ENCODE data around the gene SLC16A3.

Gene SLC16A3

DNA sequence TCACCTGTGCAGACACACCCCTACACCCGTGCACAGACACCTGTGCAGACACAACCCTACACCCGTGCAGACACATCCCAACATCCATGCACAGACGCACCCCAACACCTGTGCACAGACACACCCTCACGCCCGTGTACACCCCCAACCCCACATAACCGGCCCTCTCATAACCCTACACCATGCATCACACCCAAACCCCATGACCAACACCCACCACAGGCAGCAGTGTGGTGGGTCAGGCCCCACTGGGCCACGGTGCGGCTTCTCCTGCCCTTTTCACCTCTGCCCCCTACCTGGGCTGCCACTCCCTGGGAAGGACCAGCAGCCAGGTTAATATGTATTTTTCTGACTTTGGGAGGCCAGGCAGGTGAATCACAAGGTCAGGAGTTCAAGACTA is 4.2 kb upstream of the SLC16A3 start:
- no peak for DNase-seq

- DNase-seq: no peak
These were observed 3.3 kb upstream of the SLC16A3 start for GRCh38 chr17:82225368-82226029.

DNA sequence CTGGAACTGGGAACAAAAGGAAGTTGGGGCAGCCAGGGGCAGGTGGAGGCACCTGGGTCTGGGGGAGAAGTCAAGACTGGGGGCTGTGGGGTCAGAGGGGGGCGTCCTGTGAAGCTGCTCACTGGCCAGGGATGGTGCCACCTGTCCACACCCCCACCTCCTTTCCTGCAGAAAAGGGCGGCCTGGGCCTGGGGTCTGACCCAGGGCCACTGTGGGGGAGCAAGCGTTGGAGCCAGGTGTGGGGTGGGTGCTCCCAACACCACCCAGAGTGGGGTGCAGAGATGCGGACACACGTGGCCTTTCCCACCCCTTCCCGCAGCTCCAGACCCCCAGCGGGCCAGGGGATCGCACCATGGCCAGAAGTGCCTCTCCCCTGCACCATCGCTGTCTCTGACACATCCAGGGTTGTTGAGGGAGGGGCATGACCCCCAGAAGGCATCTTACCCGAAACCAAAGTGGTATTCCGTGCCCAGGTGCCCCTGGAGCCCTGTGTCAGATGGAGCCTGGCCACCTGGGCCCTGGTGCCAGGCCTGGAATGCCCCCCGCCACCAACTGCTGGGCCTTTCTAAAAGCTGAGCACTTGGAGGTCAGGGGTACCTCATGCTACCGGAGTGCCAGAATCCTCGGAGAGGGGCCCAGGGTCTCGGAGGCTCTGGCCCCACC is 2.6 kb upstream of the SLC16A3 start:
- no peak for DNase-seq

DNA sequence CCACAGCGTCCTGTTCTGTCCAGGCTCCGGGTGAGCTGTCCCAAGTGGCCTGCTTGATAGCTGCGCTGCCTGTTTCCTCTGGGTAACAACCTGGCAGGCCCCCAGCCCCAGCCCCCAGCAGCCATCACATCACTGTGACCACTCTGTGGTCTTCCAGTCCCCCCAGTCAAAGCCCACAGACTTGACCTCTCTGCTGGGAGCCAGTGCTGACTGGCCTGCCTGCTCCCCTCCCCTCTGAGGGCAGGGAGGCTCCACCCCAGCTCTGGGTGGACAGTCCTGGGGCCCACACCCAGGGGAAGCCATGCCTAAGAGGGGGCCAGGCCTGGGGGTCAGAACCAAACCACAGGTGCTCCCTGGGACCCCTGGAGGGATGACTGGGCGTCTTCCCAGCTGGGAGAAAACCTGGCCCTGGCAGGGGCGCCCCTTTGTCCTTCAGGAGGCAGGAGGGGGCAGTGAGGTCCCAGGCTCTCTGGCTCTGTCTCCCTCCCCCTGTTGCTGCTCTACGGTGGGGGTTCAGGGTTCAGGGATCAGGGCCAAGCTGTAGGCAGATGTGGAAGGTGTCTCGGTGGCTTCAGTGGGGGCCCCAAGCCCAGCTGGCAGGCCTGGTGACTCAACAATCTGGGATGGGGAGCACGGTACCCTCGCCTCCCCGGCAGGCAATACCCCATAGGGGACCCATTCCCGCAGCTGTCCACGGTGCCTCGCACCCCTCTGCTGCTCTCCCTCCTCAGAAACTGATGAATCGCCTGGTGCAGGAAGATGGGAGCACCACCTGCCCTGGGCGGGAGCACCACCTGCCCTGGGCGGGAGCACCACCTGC is 1.8 kb upstream of the SLC16A3 start:
- no peak for DNase-seq

DNA sequence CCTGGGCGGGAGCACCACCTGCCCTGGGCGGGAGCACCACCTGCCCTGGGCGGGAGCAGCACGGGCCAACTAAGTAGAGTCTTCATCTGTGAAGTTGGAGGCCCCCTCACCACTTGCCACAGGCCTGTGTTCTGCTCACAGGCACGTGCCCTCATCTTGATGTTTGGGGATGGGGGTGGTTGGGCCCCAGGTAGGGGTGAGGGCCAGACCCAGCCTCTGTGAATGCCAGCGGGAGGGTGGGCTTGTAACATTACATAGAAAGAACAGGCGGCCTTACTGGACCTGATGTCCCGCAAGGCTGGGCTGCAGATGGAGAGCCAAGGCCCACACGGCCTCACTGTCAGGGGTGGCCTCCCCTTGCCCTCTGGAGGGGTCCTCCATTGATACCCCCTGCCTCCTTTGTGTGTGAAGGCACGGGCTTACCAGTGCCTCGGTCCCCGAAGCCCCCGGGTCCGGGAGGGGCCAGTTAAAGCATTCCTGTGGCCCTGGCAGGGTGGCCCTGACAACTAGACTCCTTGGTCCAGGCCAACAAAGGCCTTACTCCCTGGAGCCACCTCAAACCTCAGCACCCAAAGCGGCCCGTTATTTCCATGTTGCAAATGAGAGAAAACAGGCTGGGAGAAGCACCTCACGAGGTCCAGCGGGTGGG is 1.1 kb upstream of the SLC16A3 start:
- no peak for DNase-seq

DNA sequence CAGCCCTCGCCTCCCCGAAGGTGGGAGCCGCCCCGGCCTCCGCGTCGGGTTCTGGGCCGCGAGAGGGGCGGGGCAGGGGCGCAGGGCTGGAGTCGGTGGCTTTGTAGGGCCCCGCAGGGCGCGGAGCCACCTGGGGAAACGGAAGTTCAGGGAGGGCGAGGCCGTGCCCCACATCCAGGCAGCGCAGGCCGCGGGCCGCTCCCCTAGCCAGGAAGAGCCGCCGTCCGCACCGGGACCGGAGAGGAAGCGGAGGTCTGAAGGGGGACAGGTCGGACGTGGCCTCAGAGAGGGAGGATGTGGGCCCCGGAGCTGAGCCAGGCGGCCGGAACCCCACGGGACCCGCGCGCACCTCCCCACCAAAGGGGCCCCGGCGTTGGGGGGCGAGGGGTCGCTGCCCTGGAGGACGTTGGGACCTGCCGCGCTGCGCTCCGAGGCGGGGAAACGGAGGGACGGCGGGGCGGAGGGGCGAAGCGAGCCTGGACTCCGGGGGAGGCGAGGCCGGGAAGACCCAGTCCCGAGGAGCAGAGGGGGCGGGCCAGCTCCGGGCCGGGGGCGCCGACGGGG is 482 bp upstream of the SLC16A3 start:
- DNase-seq: no peak

GRCh38 chr17:82229698-82230608 is 1.1 kb downstream of the SLC16A3 start:
- no peak for DNase-seq

GRCh38 chr17:82230609-82231311 is 1.9 kb downstream of the SLC16A3 start:
- DNase-seq: peak; percentile 89

- peak; percentile 77 for DNase-seq
These were observed 2.4 kb downstream of the SLC16A3 start for GRCh38 chr17:82231312-82231561.

- DNase-seq: no peak
These were observed 2.9 kb downstream of the SLC16A3 start for GRCh38 chr17:82231562-82232321.

GRCh38 chr17:82232322-82232820 is 3.5 kb downstream of the SLC16A3 start:
- no peak for DNase-seq

GRCh38 chr17:82232876-82233785 is 4.3 kb downstream of the SLC16A3 start:
- DNase-seq: no peak

GRCh38 chr17:82234211-82235055 is 5.6 kb downstream of the SLC16A3 start:
- no peak for DNase-seq

DNA sequence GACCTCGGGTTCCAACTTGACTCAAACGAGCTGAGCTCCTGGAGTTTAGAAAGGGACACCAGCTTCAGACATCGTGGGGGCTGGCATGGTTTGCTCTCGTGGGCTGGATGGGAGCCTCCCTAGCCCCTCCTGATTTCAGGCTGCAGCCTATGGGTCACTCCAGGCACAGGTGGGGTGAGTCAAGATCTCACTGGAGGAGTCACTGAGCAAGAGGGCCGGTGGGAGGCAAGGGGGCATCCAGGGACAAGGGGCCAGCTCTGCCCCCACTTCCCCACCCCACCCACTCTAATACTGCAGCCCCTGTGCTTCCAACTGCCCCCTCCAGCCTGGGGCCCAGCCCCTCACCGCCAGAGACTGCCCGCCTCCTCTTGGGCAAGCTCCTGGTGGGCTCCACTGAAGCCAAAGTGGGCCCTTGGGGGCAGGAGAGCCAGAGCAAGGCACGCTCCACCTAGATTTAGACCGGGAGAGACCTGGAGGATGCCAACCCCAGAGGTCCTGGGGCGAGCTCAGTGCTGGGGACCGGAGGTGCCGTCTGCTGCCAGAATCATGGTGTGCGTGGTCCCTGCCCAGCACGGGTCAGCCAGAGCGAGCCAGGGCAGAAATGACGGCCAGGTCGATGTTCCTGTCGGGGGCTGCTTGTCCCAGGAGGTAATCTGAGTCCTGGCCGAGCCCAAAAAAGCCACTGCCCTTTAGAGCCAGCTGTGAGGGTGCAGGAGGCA is 6.4 kb downstream of the SLC16A3 start:
- no peak for DNase-seq

DNA sequence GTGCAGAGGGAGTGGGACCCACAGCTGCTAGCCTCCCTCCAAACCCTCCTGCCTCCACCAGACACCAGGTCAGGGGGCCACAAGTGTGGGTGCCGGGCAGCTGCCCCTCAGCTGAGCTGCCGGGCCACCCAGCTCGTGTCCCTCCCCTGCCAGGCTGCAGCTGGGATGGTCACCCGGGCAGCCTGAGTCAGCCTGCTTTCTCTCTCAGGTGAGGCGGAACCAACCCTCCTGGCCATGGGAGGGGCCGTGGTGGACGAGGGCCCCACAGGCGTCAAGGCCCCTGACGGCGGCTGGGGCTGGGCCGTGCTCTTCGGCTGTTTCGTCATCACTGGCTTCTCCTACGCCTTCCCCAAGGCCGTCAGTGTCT is 6.9 kb downstream of the SLC16A3 start:
- no peak for DNase-seq

DNA sequence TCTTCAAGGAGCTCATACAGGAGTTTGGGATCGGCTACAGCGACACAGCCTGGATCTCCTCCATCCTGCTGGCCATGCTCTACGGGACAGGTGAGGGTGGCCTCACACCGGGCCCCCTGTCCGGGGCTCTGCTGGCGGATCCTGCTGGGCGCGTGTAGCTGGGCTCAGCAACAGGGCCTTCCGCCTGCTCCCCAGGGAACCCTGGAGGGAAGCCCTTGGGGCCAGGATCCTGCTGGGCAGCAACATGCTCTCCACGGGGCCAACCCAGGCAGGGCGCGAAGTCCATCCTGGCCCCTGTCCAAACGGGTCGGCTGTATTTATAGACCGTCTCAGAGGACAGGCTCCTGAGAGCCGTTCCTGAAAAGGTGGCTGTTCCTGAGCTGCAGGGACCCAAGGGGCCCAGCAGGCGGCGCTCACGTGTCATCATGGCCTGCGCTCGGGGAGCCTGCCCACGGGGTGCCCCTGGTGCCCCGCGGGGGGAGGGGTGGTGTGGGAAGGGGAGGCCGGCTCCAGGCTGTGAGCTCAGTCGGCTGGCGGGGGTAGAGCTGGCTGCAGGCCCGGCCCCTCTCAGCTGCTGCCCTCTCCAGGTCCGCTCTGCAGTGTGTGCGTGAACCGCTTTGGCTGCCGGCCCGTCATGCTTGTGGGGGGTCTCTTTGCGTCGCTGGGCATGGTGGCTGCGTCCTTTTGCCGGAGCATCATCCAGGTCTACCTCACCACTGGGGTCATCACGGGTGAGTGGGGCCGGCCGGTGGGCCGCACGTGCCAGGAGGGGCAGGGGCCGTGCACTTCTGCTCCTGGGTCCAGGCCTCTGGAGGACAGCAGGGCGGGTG is 7.5 kb downstream of the SLC16A3 start:
- DNase-seq: peak; percentile 74
